CD4-positive, alpha-beta T cell (primary cell): ENCODE data around the gene OGFOD2. TPM values are rescaled to one million over a fixed set of nuclear protein-coding genes. Genes with fewer than 3 reads are reported as not detected.

Source experiments
- ATAC-seq: fragments of 200-7000 bp; cut with Tn5 transposase; one replicate; pipeline ENCODE4 v1.10.0; 2022; ENCODE audit warnings: mild to moderate bottlenecking; ENCODE audit not compliant: poor library complexity
- CTCF ChIA-PET: fragments of 350-600 bp; sonication (Branson Sonifier 250); formaldehyde crosslinking; loops from one replicate; lab custom pipeline; 2021; ENCODE audit warnings: antibody characterized with exemption, inconsistent platforms; lab: Charles Lee
- POLR2A ChIA-PET: fragments of 350-600 bp; sonication (Branson Sonifier 250); formaldehyde crosslinking; loops from one replicate; lab custom pipeline; 2021; ENCODE audit warnings: antibody characterized with exemption, inconsistent platforms; lab: Charles Lee
- DNase-seq, 14 experiments: peaks; one replicate each; pipeline ENCODE4 v3.0.0-alpha.2; 2013 to 2020; ENCODE audit warnings: mixed read lengths in 2 of 14
- H3K27ac ChIP-seq, 2 donors: one replicate each; pipeline versions ENCODE4 v1.5.1 to v1.7.0; 2013; ENCODE audit warnings: low read length in 2 of 2, low read depth in 1 of 2, mild to moderate bottlenecking in 1 of 2
- H3K27me3 ChIP-seq, 2 experiments: 1 replicate in 1 of 2; 2 replicates in 1 of 2; pipeline versions ENCODE4 v1.6.1 to v1.7.0; 2013; ENCODE audit warnings: low read length in 2 of 2, control low read depth in 1 of 2, mild to moderate bottlenecking in 1 of 2, moderate library complexity in 1 of 2; ENCODE audit not compliant: insufficient read depth in 2 of 2, control insufficient read depth in 1 of 2
- H3K36me3 ChIP-seq: one replicate; pipeline ENCODE4 v1.6.1; 2013; ENCODE audit warnings: low read length, control low read depth; ENCODE audit not compliant: insufficient read depth
- H3K4me1 ChIP-seq: one replicate; pipeline ENCODE4 v1.6.1; 2013; ENCODE audit warnings: low read length, control low read depth; ENCODE audit not compliant: insufficient read depth
- H3K4me3 ChIP-seq: one replicate; pipeline ENCODE4 v1.5.1; 2013; ENCODE audit warnings: mild to moderate bottlenecking, low read length, moderate library complexity
- H3K9me3 ChIP-seq, 2 experiments: 1 replicate in 1 of 2; 2 replicates in 1 of 2; pipeline versions ENCODE4 v1.6.1 to v1.7.0; 2013; ENCODE audit warnings: low read length in 2 of 2, mild to moderate bottlenecking in 2 of 2, control low read depth in 1 of 2, moderate library complexity in 1 of 2; ENCODE audit not compliant: control insufficient read depth in 1 of 2, insufficient read depth in 1 of 2
- H3K27ac Mint-ChIP-seq: one replicate; pipeline ENCODE4 v1.8.0; 2020; ENCODE audit warnings: mixed read lengths
- H3K27me3 Mint-ChIP-seq: one replicate; pipeline ENCODE4 v1.8.0; 2021; ENCODE audit warnings: mixed read lengths
- H3K36me3 Mint-ChIP-seq: one replicate; pipeline ENCODE4 v1.8.0; 2021; ENCODE audit warnings: low read depth, mixed read lengths
- H3K4me1 Mint-ChIP-seq: one replicate; pipeline ENCODE4 v1.8.0; 2021; ENCODE audit warnings: low read depth, mixed read lengths
- H3K4me3 Mint-ChIP-seq: one replicate; pipeline ENCODE4 v1.8.0; 2020; ENCODE audit warnings: mild to moderate bottlenecking, mixed read lengths
- H3K9me3 Mint-ChIP-seq: one replicate; pipeline ENCODE4 v1.8.0; 2020; ENCODE audit warnings: mixed read lengths
- CTCF ChIP-seq: fragments of 200-600 bp; IDR thresholded peaks from one replicate; pipeline ENCODE4 v1.8.0; 2022; ENCODE audit warnings: antibody characterized with exemption, mild to moderate bottlenecking
- intact Hi-C, 2 experiments: fragments of 100-400 bp; cut with DNase I in 1 of 2; cut with micrococcal nuclease in 1 of 2; formaldehyde crosslinking; loops; one replicate each; pipeline versions ENCODE4 v1.15.1 to v1.9.0; 2023 to 2025; cut with DNase I, micrococcal nuclease
- total RNA-seq, 174 experiments: library from RNA in 2 of 174; stranded (reverse) in 2 of 174; gene quantifications; one replicate each; pipeline ENCODE4 v1.2.3 and lab custom pipeline; 2021 to 2026

Gene OGFOD2
- total RNA-seq, 2 experiments from 2014 or later: 12.0 to 14.9 TPM

- Histone ChIP-seq H3K4me1 (peaks cover 28% of the 10 kb centered on the region), H3K27me3 (no peaks in the 10 kb centered on the region), H3K9me3 (no peaks in the 10 kb centered on the region), H3K27ac (peak overlapping the region; percentile 2 to 44), H3K36me3 (no peaks in the 10 kb centered on the region), H3K4me3 (no peak overlapping the region)
- intact Hi-C loops: loop anchor here in 1 of 2 experiments (1.0 to 5.0 kb wide), 2 partner anchors 7 to 395 kb away; partner anchors contain the start of gene SBNO1
- Mint-ChIP-seq H3K4me1 (peaks cover 5% of the 10 kb centered on the region), H3K27me3 (no peaks in the 10 kb centered on the region), H3K27ac (peak overlapping the region; percentile 14), H3K9me3 (no peaks in the 10 kb centered on the region), H3K36me3 (no peaks in the 10 kb centered on the region), H3K4me3 (peak overlapping the region; percentile 45)
- no peak for TF ChIP-seq CTCF
- ATAC-seq (no peak), DNase-seq (peak in 1 of 14 experiments; percentile 33)
- POLR2A ChIA-PET: interaction anchor here (0.6 to 3.0 kb wide), 13 partner anchors 8 to 1176 kb away, joined by 3 to 47 read pairs (median 3); partner anchors contain the start of genes ARL6IP4, ATP6V0A2, B3GNT4 and HIP1R
- CTCF ChIA-PET: interaction anchor here (1.0 to 1.1 kb wide), 2 partner anchors 8 to 173 kb away, joined by 3 to 4 read pairs; partner anchors contain the start of gene OGFOD2
Measured at GRCh38 chr12:122966743-122967550, 8.1 kb upstream of the OGFOD2 start.

GRCh38 chr12:122968104-122968503 is 6.9 kb upstream of the OGFOD2 start:
- ATAC-seq: no peak
- ChIA-PET POLR2A (interaction anchor here (0.5 kb wide), 1 partner anchor 261 kb away, joined by 3 read pairs; no protein-coding TSS in a partner anchor), CTCF (no interaction called here)
- peaks cover 5% of the 10 kb centered on the region for H3K4me1 Mint-ChIP-seq
- no peaks in the 10 kb centered on the region for H3K36me3 ChIP-seq
- H3K9me3 ChIP-seq: no peaks in the 10 kb centered on the region
- intact Hi-C loops: loop anchor here in 1 of 2 experiments (5.0 kb wide), 1 partner anchor 394 kb away; the partner anchor contains the start of gene SBNO1
- H3K4me3 Mint-ChIP-seq: no peak overlapping the region
- H3K27ac ChIP-seq: no peak overlapping the region
- H3K4me1 ChIP-seq: peaks cover 22% of the 10 kb centered on the region
- no peak overlapping the region for H3K27ac Mint-ChIP-seq
- TF ChIP-seq CTCF: no peak
- DNase-seq: no peak
- no peaks in the 10 kb centered on the region for H3K36me3 Mint-ChIP-seq
- H3K27me3 ChIP-seq: no peaks in the 10 kb centered on the region
- H3K27me3 Mint-ChIP-seq: no peaks in the 10 kb centered on the region
- no peak overlapping the region for H3K4me3 ChIP-seq
- H3K9me3 Mint-ChIP-seq: no peaks in the 10 kb centered on the region

GRCh38 chr12:122969676-122970075 is 5.4 kb upstream of the OGFOD2 start:
- POLR2A ChIA-PET: interaction anchor here (0.6 to 0.9 kb wide), 2 partner anchors 263 to 889 kb away, joined by 3 read pairs; partner anchors contain the start of genes MPHOSPH9 and MTRFR
- Histone ChIP-seq H3K4me3 (no peak overlapping the region), H3K4me1 (peaks cover 28% of the 10 kb centered on the region), H3K9me3 (no peaks in the 10 kb centered on the region), H3K27ac (no peak overlapping the region), H3K27me3 (no peaks in the 10 kb centered on the region), H3K36me3 (no peaks in the 10 kb centered on the region)
- intact Hi-C loops: loop anchor here in 1 of 2 experiments (5.0 to 10.0 kb wide), 4 partner anchors 393 to 1502 kb away; partner anchors contain the start of genes DIABLO, KNTC1, RSRC2 and SBNO1
- TF ChIP-seq CTCF: no peak
- DNase-seq (no peak), ATAC-seq (no peak)
- Mint-ChIP-seq H3K27me3 (no peaks in the 10 kb centered on the region), H3K27ac (no peak overlapping the region), H3K36me3 (peaks cover 5% of the 10 kb centered on the region), H3K4me3 (peak overlapping the region; percentile 7), H3K9me3 (no peaks in the 10 kb centered on the region), H3K4me1 (peaks cover 12% of the 10 kb centered on the region)
- CTCF ChIA-PET: no interaction called here
